SW480 (cell line): ENCODE measurements around the gene NAA38.
"Not testable (repeated sequence)": the region's sequence is repeated elsewhere in the genome, so short reads cannot be mapped to it uniquely, and the experiment has no call there.

ENCODE experiments used
- DNase-seq: peaks from one replicate; pipeline ENCODE4 v3.0.0-alpha.2; 2016; ENCODE audit warnings: low spot score

Gene NAA38

DNA sequence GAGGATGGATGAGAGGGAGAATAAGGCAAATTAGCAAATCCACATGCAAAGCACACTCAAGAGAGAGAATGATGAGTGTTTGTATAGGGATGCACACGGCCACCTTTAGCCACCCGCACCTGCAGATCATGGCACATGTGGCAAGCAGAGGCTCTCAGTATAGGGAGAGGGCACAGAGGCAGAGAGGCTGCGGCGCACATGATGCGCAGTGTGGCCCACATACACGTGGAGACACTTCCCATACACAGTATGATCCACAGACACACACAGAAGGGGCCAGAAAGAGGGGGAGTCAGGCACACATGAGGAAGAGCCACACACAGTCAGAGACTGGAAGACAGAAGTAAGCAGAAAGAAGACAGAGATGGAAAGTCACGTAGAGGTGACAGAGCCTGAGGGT, 24.7 kb upstream of the NAA38 start:
- DNase-seq: no peak

GRCh38 chr17:7881276-7882054, 24.1 kb upstream of the NAA38 start:
- no peak for DNase-seq

GRCh38 chr17:7880076-7880868, 22.9 kb upstream of the NAA38 start:
- no peak for DNase-seq

DNA sequence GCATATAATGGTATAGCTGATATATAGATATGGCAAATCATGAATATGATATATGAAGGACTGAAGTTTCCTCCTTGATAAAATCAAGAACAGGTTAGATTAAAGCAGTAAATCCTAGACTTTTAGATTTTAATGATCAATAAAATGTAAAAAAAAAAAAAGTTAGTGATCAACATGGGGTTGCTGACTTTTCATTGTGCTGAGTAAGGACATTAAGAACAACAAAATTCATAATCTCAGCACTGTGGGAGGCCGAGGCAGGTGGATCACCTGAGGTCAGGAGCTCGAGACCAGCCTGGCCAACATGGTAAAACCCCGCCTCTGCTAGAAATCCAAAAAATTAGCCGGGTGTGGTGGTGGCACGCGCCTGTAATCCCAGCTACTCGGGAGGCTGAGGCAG, 20.9 kb upstream of the NAA38 start:
- DNase-seq: no peak

- DNase-seq: no peak
Measured at GRCh38 chr17:7875804-7876370, 18.5 kb upstream of the NAA38 start.

DNA sequence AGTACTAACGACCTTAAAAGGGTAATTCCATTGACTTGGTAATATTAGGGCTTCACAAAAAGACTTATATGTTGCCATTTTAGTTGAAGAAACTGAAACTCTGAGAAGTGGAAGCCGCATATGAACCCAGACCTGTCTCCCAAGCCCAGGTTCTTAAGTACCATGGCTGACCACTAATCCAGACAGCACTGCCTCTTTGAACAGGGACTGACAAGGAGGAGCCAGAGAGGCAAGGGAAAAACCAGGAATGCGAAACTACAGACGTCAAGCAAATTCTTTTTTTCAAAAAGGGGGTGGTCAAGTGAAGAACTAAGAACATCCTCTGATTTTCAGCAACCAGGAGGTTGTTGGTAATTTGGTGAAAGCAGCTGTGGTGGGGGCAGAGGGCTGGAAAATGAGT, 15.7 kb upstream of the NAA38 start:
- DNase-seq: no peak

GRCh38 chr17:7867881-7868329, 10.5 kb upstream of the NAA38 start:
- DNase-seq: no peak

DNA sequence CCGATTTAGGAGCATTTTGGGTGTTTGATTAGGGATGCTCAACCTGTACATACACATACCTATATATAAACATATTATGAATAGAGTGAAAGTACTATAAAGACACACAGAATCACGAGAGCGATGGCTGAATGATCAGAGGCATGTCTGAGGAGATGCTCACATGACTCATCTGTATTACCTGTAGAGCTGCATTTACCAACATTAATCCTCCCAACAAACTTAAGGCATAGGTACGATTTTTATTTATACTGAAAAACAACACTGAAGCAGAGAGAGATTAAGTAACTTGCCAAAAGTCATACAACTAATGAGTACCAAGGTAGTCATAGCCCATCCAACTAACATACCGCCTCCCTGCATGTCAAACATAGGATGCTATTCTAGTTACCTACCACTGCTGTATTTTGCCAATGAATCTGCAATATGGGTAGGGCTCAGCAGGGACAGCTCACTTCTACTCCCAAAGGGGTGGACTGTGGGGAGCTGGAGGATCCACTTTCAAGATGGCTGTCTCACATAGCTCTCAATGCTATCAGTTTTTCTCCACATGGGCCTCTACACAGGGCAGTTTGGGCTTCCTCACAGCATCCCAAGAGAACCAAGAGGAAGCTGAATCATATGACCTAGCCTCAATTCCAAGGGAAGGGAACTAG, 7.8 kb upstream of the NAA38 start:
- DNase-seq: no peak

DNA sequence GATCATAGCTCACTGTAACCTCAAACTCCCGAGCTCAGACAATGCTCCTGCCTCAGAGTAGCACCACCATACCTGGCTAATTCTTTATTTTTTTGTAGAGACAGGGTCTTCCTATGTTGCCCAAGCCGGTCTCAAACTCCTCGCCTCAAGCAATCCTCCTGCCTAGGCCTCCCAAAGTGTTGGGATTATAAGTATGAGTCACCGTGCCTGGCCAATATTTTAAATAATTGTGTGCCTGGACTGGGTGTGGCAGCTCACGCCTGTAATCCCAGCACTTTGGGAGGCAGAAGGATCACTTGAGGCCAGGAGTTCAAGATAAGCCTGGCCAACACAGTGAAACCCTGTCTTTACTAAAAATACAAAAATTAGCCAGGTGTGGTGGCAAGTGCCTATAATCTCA, 7.0 kb upstream of the NAA38 start:
- DNase-seq: not testable (repeated sequence)

GRCh38 chr17:7862692-7863437, 5.5 kb upstream of the NAA38 start:
- DNase-seq: peak; percentile 62

DNA sequence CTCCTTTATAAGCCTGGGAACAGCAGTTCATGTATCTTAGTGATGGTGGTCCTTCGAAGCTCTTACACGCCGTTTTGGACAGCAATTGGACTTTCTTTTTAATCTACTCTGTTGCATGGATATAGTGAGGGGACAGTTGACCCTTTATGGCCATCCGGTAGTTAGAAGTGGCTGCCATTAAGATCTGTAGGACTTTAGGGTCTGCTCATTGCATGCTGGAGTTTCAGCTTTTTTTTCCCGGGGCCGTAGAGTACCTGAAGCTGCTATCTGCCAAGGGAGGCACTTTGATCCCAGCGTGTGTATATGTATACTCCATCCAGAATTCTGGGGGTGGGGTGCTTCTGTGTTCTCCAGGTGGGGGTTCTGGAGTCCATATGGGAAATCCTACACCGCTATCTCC, 1.7 kb upstream of the NAA38 start:
- DNase-seq: no peak

DNA sequence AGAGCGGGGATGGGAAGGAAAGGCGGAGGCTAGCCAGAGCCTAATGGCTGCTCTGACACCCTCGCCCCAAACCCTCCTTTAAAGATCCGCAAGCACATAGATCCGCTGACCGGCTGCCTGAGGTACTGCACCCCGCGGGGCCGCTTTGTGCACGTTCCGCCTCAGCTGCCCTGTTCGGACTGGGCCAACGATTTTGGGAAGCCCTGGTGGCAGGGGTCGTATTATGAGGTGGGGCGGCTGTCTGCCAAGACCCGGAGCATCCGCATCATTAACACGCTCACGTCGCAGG, 1.1 kb upstream of the NAA38 start:
- peak; percentile 78 for DNase-seq

DNA sequence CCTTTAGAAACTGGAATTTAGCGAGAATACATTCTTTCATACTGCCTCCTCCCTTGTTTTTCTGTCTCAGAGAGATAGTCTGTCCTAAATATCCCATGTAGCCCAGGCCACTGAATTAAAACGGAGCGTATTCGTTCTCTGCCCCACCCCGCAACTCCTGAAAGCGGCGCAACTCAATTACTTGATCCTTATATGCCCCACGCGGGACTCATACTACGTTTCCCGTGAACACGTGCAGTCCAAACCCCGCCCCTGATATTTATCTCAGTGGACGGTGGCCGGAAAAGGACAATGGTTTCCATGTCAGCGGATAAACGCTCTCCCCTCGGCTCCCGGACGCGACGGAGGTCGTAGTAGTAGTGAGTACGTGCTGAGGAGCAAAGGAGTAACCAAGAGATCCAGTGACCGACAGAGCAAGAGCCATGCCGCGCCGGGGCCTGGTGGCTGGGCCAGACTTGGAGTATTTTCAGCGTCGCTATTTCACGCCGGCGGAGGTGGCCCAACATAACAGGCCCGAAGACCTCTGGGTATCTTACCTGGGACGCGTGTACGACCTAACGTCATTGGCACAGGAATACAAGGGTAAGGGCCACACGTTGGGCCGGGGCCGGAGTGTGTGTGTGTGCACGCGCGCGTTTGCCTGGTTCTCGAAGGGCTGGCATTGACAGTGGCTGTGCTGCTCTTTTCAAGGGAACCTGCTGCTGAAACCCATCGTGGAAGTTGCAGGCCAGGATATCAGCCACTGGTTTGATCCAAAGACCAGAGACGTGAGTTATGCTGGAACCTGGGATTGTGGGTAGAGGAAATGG, 558 bp upstream of the NAA38 start, which contains the start of gene CYB5D1:
CYB5D1 (plus strand) TSS at position 291 of the 809 bp plus-strand sequence; CDS start at position 423, 132 bp downstream.
- peak; percentile 94 for DNase-seq

DNA sequence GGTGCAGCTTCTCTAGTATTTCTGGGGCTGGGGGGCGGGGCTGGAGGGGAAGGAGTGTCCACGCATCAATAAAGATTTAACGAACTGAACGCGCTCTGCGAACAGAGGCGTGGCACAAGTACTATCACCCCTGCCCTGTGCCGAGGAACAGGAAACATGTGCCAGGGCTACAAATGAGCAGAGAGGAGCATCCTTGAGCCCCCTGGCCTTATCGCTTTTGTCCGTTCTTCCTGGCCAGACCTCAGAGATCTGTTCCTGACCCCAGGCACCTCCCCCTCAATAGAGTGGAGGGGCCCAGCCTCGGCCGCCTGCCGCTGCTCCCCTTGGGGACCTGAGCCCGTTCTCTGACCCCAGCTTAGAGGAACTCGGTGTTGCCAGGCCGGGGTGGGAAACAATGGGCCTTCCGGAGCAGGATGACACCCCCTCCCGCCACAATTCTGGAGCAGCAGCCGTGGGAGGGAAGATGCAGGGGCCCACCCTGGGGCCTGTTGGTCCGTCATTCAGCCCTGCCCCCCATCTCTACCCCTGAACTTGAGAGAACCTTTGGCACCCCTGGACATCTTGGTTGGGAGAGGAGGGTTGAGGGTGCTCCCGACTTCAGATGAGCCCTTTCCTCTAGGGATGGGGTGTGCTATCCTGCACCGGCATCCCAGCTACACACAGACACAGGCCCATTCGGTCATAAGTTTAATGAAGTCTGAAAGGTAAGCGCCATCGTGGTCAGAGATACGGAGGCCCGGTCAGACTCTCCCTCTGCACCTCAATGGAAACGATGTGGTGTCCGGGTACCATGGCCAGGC, 1.1 kb downstream of the NAA38 start:
- DNase-seq: peak; percentile 50

DNA sequence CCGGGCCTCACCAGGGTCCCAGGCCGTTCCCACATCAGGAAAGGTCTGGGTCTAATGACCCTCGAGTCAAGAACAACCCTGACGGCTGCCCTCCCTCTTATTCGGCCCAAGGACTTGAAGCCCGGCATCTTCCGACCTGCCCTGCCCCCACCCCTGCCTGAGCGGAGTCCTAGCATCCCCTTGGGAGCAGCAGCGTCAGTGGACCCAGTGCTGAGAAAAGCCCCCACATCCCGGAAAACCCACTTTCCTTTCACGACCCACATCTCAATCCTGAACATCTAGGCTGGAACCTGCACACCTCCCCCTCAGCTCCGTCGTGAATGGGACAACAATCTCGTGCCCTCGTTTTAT, 1.7 kb downstream of the NAA38 start:
- DNase-seq: no peak

- DNase-seq: no peak
Measured at GRCh38 chr17:7854851-7855659, 2.3 kb downstream of the NAA38 start, which contains the start of gene TMEM88. Gene TMEM88, plus strand, starts transcription at chr17:7855066. Its CDS starts 9 bp downstream, at chr17:7855075.

DNA sequence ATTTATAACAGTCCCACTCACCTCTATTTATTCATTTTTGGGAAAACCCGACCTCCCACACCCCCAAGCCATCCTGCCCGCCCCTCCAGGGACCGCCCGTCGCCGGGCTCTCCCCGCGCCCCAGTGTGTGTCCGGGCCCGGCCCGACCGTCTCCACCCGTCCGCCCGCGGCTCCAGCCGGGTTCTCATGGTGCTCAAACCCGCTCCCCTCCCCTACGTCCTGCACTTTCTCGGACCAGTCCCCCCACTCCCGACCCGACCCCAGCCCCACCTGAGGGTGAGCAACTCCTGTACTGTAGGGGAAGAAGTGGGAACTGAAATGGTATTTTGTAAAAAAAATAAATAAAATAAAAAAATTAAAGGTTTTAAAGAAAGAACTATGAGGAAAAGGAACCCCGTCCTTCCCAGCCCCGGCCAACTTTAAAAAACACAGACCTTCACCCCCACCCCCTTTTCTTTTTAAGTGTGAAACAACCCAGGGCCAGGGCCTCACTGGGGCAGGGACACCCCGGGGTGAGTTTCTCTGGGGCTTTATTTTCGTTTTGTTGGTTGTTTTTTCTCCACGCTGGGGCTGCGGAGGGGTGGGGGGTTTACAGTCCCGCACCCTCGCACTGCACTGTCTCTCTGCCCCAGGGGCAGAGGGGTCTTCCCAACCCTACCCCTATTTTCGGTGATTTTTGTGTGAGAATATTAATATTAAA, 3.1 kb downstream of the NAA38 start:
- no peak for DNase-seq

- DNase-seq: no peak
Measured at GRCh38 chr17:7853691-7854038, 3.7 kb downstream of the NAA38 start.
